ENCODE data around the gene PRMT5. TPM values are rescaled to one million over a fixed set of nuclear protein-coding genes. Genes with fewer than 3 reads are reported as not detected.

The PRMT5 gene
- total RNA-seq, 3 donors from 2014 or later (not counting 1 experiment from before 2014, with no cell fraction given) = 16.3 to 22.4 (median 18.5) TPM

DNA sequence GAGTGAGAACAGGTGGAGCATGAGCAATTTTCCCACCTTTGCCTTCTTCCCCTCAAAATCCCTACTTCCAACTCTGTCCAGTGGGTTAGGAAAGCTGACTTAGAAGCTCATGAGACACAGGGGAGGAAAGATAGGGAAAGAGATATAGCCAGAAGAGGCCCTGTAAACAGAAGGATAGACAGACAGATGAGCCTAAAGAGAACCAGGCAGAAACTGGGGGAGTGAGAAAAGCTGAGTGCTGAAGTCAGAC lies 48.2 kb upstream of the PRMT5 start:
- Histone ChIP-seq H3K27ac (ENCODE audit: low read length) (no peak overlapping the region), H3K27me3 (ENCODE audit: control insufficient read depth, insufficient read depth, low read length) (peaks cover 16% of the 10 kb centered on the region), H3K4me1 (ENCODE audit: control insufficient read depth, insufficient read depth, low read length) (peaks cover 20% of the 10 kb centered on the region), H3K4me3 (ENCODE audit: low read length) (no peak overlapping the region), H3K36me3 (ENCODE audit: control insufficient read depth, insufficient read depth, low read length) (no peaks in the 10 kb centered on the region), H3K9me3 (ENCODE audit: control insufficient read depth, insufficient read depth, low read length) (no peaks in the 10 kb centered on the region)
- Mint-ChIP-seq H3K36me3 (no peaks in the 10 kb centered on the region), H3K27me3 (ENCODE audit: low read depth in 2 of 2) (peaks cover 0 to 17% of the 10 kb centered on the region in 2 donors), H3K27ac (no peak overlapping the region), H3K4me3 (no peak overlapping the region), H3K4me1 (peaks cover 4 to 6% of the 10 kb centered on the region in 2 donors), H3K9me3 (no peaks in the 10 kb centered on the region)
- DNase-seq (no peak), ATAC-seq (no peak)
- no peak for TF ChIP-seq CTCF (IDR thresholded peaks at IDR 0.05)
- intact Hi-C loops (cut with micrococcal nuclease) = no loop called here

DNA sequence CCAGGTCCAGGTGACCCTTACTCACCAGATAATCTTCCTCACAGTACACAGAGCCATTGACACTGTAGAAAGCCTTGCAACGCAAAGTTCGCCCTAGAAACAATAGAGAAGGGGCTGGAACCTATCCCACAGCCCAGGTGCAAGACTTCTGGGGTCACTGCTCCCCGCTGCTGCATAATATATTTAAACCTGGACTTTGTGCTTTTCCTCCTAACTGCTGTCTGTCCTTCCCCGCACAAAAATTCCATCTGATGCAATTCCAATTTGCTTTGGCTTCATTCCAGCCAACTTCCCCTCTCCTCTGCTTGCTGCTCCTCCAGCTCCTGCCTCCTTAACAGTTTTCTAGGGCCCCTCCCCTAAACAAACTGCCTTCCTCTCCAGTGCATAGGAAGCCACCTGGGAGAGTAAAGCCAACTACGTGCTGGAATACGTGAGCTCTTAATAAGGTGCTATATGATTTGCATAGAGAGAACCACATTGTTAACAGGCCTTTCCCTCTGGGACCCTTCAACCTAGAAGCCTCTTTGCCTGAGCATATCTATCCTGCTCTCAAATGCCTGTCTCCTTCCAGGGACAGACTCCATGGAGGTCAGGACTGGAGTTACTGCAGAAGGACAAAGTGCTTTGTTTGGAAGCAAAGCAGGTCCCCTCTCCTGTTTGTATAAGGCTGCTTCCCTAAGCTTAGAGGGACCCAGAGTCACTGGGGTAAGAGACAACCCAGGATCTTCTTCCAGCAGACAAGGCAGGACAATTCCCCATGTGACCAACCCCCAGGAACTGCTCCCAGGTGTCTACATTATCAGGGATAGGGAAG lies 47.7 kb upstream of the PRMT5 start:
- no peaks in the 10 kb centered on the region for H3K9me3 ChIP-seq (ENCODE audit: control insufficient read depth, insufficient read depth, low read length)
- H3K4me1 ChIP-seq (ENCODE audit: control insufficient read depth, insufficient read depth, low read length) = peaks cover 15% of the 10 kb centered on the region
- Mint-ChIP-seq H3K9me3 (no peaks in the 10 kb centered on the region), H3K4me3 (no peak overlapping the region), H3K4me1 (peaks cover 4 to 6% of the 10 kb centered on the region in 2 donors), H3K27ac (no peak overlapping the region), H3K27me3 (ENCODE audit: low read depth in 2 of 2) (peaks cover 0 to 17% of the 10 kb centered on the region in 2 donors), H3K36me3 (no peaks in the 10 kb centered on the region)
- intact Hi-C loops (cut with micrococcal nuclease) = no loop called here
- WGBS (ENCODE audit: insufficient coverage) = 86% methylated on average over 4 of the region's 6 CpGs
- ATAC-seq (no peak), DNase-seq (no peak)
- peaks cover 10% of the 10 kb centered on the region for H3K27me3 ChIP-seq (ENCODE audit: control insufficient read depth, insufficient read depth, low read length)
- H3K4me3 ChIP-seq (ENCODE audit: low read length) = no peak overlapping the region
- no peaks in the 10 kb centered on the region for H3K36me3 ChIP-seq (ENCODE audit: control insufficient read depth, insufficient read depth, low read length)
- no peak for TF ChIP-seq CTCF (IDR thresholded peaks at IDR 0.05)
- no peak overlapping the region for H3K27ac ChIP-seq (ENCODE audit: low read length)

DNA sequence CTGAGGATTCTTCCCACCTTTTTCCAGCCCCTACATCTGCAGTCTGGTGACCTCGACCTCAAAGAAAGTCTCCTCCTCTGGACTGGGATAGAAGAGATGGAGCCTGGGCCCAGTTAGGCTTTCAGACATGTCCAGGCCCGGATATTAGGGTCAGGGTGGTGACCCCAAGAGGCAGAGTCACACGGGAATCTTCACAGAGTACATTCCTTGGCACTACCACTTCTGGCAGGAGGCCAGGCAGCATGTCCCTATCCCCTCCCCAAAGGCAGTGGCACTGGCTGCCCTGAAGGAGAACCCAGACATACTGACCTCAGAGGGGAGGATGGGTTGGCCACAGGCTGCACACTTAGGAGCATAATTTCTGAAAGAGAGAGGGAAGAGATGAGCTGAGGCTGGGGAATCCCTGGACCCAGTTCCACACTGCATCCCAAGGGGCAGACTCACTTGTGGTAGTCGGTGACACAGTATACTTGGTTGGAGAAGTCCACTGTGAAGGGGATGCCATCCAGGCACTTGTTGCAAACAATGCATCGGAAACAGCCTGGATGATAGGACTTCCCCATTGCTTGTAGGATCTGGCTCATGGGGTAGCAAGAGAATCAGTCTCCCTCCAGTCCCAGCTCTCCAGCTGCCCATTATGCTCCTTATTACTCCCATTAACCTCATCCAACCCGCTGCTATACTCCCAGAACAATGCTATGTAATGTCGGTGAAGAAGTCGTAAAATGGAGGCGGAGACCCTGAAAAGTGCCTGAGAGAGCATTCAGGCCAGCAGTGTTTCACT lies 45.5 kb upstream of the PRMT5 start:
- DNase-seq (no peak), ATAC-seq (no peak)
- H3K4me1 Mint-ChIP-seq = peaks cover 0 to under 1% of the 10 kb centered on the region in 2 donors
- no peak overlapping the region for H3K27ac Mint-ChIP-seq
- intact Hi-C loops (cut with micrococcal nuclease) = no loop called here
- TF ChIP-seq CTCF (IDR thresholded peaks at IDR 0.05) = no peak
- Histone ChIP-seq H3K4me1 (ENCODE audit: control insufficient read depth, insufficient read depth, low read length) (no peaks in the 10 kb centered on the region), H3K4me3 (ENCODE audit: low read length) (no peak overlapping the region), H3K27ac (ENCODE audit: low read length) (no peak overlapping the region), H3K27me3 (ENCODE audit: control insufficient read depth, insufficient read depth, low read length) (no peaks in the 10 kb centered on the region), H3K9me3 (ENCODE audit: control insufficient read depth, insufficient read depth, low read length) (no peaks in the 10 kb centered on the region), H3K36me3 (ENCODE audit: control insufficient read depth, insufficient read depth, low read length) (no peaks in the 10 kb centered on the region)
- no peaks in the 10 kb centered on the region for H3K36me3 Mint-ChIP-seq
- no peak overlapping the region for H3K4me3 Mint-ChIP-seq
- peaks cover 0 to 11% of the 10 kb centered on the region in 2 donors for H3K27me3 Mint-ChIP-seq (ENCODE audit: low read depth in 2 of 2)
- H3K9me3 Mint-ChIP-seq = no peaks in the 10 kb centered on the region
- 87% methylated on average over 9 of the region's 9 CpGs for WGBS (ENCODE audit: insufficient coverage)
